ENCODE data around the gene POLR2A.
A peak's percentile ranks its signal among the peaks of the same experiment; 100 is the strongest.

Gene POLR2A

GRCh38 chr17:7443499-7444485, 40.4 kb upstream of the POLR2A start:
- no peak for DNase-seq
- TF ChIP-seq GATA1 (IDR thresholded peaks at IDR 0.05; ENCODE audit: low read depth, low read length) (no peak), POLR2A (IDR thresholded peaks at IDR 0.05; ENCODE audit: low read length) (no peak)

GRCh38 chr17:7444682-7445618, 39.2 kb upstream of the POLR2A start, which contains the start of gene CHRNB1:
Gene CHRNB1, plus strand, starts transcription at chr17:7445061. Its CDS starts 67 bp downstream, at chr17:7445128.
- peak; percentile 74 to 75 for DNase-seq
- TF ChIP-seq POLR2A (IDR thresholded peaks at IDR 0.05; ENCODE audit: low read length) = no peak
- no peak for TF ChIP-seq GATA1 (IDR thresholded peaks at IDR 0.05; ENCODE audit: low read depth, low read length)

- TF ChIP-seq GATA1 (IDR thresholded peaks at IDR 0.05; ENCODE audit: low read depth, low read length) (no peak), POLR2A (IDR thresholded peaks at IDR 0.05; ENCODE audit: low read length) (no peak)
- peak; percentile 63 to 65 for DNase-seq
These were observed 38.6 kb upstream of the POLR2A start for GRCh38 chr17:7445619-7445968.

- DNase-seq = no peak
- TF ChIP-seq GATA1 (IDR thresholded peaks at IDR 0.05; ENCODE audit: low read depth, low read length) (no peak), POLR2A (IDR thresholded peaks at IDR 0.05; ENCODE audit: low read length) (no peak)
These were observed 35.7 kb upstream of the POLR2A start for GRCh38 chr17:7448461-7448860.

GRCh38 chr17:7459961-7460545, 24.1 kb upstream of the POLR2A start:
- no peak for TF ChIP-seq POLR2A (IDR thresholded peaks at IDR 0.05; ENCODE audit: low read length)
- TF ChIP-seq GATA1 (IDR thresholded peaks at IDR 0.05; ENCODE audit: low read depth, low read length) = no peak
- no peak for DNase-seq

GRCh38 chr17:7460850-7461660, 23.1 kb upstream of the POLR2A start:
- no peak for DNase-seq
- no peak for TF ChIP-seq GATA1 (IDR thresholded peaks at IDR 0.05; ENCODE audit: low read depth, low read length)
- TF ChIP-seq POLR2A (IDR thresholded peaks at IDR 0.05; ENCODE audit: low read length) = no peak

GRCh38 chr17:7462474-7463371, 21.4 kb upstream of the POLR2A start:
- TF ChIP-seq GATA1 (IDR thresholded peaks at IDR 0.05; ENCODE audit: low read depth, low read length) = no peak
- no peak for TF ChIP-seq POLR2A (IDR thresholded peaks at IDR 0.05; ENCODE audit: low read length)
- no peak for DNase-seq

GRCh38 chr17:7463372-7463846, 20.8 kb upstream of the POLR2A start:
- no peak for DNase-seq
- no peak for TF ChIP-seq GATA1 (IDR thresholded peaks at IDR 0.05; ENCODE audit: low read depth, low read length)
- no peak for TF ChIP-seq POLR2A (IDR thresholded peaks at IDR 0.05; ENCODE audit: low read length)

GRCh38 chr17:7464081-7464480, 20.1 kb upstream of the POLR2A start:
- TF ChIP-seq GATA1 (IDR thresholded peaks at IDR 0.05; ENCODE audit: low read depth, low read length) (no peak), POLR2A (IDR thresholded peaks at IDR 0.05; ENCODE audit: low read length) (no peak)
- DNase-seq = no peak

GRCh38 chr17:7465597-7466275, 18.4 kb upstream of the POLR2A start:
- TF ChIP-seq POLR2A (IDR thresholded peaks at IDR 0.05; ENCODE audit: low read length) (no peak), GATA1 (IDR thresholded peaks at IDR 0.05; ENCODE audit: low read depth, low read length) (no peak)
- no peak for DNase-seq

GRCh38 chr17:7466318-7466638, 17.9 kb upstream of the POLR2A start:
- TF ChIP-seq GATA1 (IDR thresholded peaks at IDR 0.05; ENCODE audit: low read depth, low read length) (no peak), POLR2A (IDR thresholded peaks at IDR 0.05; ENCODE audit: low read length) (no peak)
- DNase-seq = no peak

All from erythroblast (primary cell).